ENCODE data around the gene MAF.

The MAF gene

GRCh38 chr16:79561729-79562128 is 38.8 kb downstream of the MAF start:
- Histone ChIP-seq H2BK120ac (ENCODE audit: low read depth, low read length) (no peak overlapping the region), H2AFZ (ENCODE audit: low read depth, low read length) (no peak overlapping the region), H4K8ac (ENCODE audit: low read length) (no peak overlapping the region), H3K36me3 (ENCODE audit: control insufficient read depth in 1 of 2, insufficient read depth in 2 of 2, low read depth in 1 of 2, low read length in 2 of 2) (no peaks in the 10 kb centered on the region), H2AK5ac (ENCODE audit: low read length, severe bottlenecking) (no peak overlapping the region), H3K4me3 (ENCODE audit: insufficient read depth in 1 of 2, low read depth in 1 of 2, low read length in 2 of 2) (no peak overlapping the region), H3K18ac (ENCODE audit: low read depth in 1 of 2, low read length in 2 of 2) (no peak overlapping the region), H3K27ac (ENCODE audit: low read length, poor library complexity, severe bottlenecking) (no peak overlapping the region), H3K79me1 (replicated peaks; ENCODE audit: low read length, poor library complexity, severe bottlenecking) (no peaks in the 10 kb centered on the region), H4K91ac (ENCODE audit: low read length) (no peak overlapping the region), H2BK5ac (ENCODE audit: low read depth, low read length, poor library complexity, severe bottlenecking) (no peak overlapping the region), H3K23ac (ENCODE audit: low read length in 2 of 2) (no peak overlapping the region), H3K27me3 (ENCODE audit: control insufficient read depth in 1 of 2, insufficient read depth in 1 of 2, low read length in 2 of 2) (peaks cover 0 to 12% of the 10 kb centered on the region in 2 experiments), H3K4ac (ENCODE audit: low read depth in 1 of 2, low read length in 2 of 2) (no peak overlapping the region), H2BK12ac (ENCODE audit: low read length in 2 of 2) (no peak overlapping the region), H3K4me2 (ENCODE audit: low read length, poor library complexity, severe bottlenecking) (no peak overlapping the region), H2BK15ac (ENCODE audit: low read depth, poor library complexity, severe bottlenecking) (no peak overlapping the region), H3K14ac (ENCODE audit: low read length in 2 of 2) (no peak overlapping the region), H3K4me1 (ENCODE audit: control insufficient read depth, insufficient read depth, low read depth, low read length) (no peaks in the 10 kb centered on the region), H3K9ac (ENCODE audit: low read length) (no peak overlapping the region), H3K9me3 (ENCODE audit: control insufficient read depth, low read length) (no peaks in the 10 kb centered on the region)
- WGBS = 88% methylated on average over 5 of the region's 5 CpGs
- DNase-seq = no peak

GRCh38 chr16:79560923-79561322 is 39.6 kb downstream of the MAF start:
- H3K4ac ChIP-seq (ENCODE audit: low read depth in 1 of 2, low read length in 2 of 2) = no peak overlapping the region
- no peak overlapping the region for H4K91ac ChIP-seq (ENCODE audit: low read length)
- no peak overlapping the region for H2AFZ ChIP-seq (ENCODE audit: low read depth, low read length)
- H3K4me2 ChIP-seq (ENCODE audit: low read length, poor library complexity, severe bottlenecking) = no peak overlapping the region
- no peak overlapping the region for H3K4me3 ChIP-seq (ENCODE audit: insufficient read depth in 1 of 2, low read depth in 1 of 2, low read length in 2 of 2)
- H3K36me3 ChIP-seq (ENCODE audit: control insufficient read depth in 1 of 2, insufficient read depth in 2 of 2, low read depth in 1 of 2, low read length in 2 of 2) = no peaks in the 10 kb centered on the region
- H3K27me3 ChIP-seq (ENCODE audit: control insufficient read depth in 1 of 2, insufficient read depth in 1 of 2, low read length in 2 of 2) = peaks cover 0 to 12% of the 10 kb centered on the region in 2 experiments
- H3K18ac ChIP-seq (ENCODE audit: low read depth in 1 of 2, low read length in 2 of 2) = no peak overlapping the region
- 89% methylated on average over 1 of the region's 1 CpG for WGBS
- H3K4me1 ChIP-seq (ENCODE audit: control insufficient read depth, insufficient read depth, low read depth, low read length) = no peaks in the 10 kb centered on the region
- H2BK120ac ChIP-seq (ENCODE audit: low read depth, low read length) = no peak overlapping the region
- no peak overlapping the region for H3K27ac ChIP-seq (ENCODE audit: low read length, poor library complexity, severe bottlenecking)
- no peak overlapping the region for H3K9ac ChIP-seq (ENCODE audit: low read length)
- no peak overlapping the region for H3K14ac ChIP-seq (ENCODE audit: low read length in 2 of 2)
- no peak overlapping the region for H2BK12ac ChIP-seq (ENCODE audit: low read length in 2 of 2)
- no peaks in the 10 kb centered on the region for H3K9me3 ChIP-seq (ENCODE audit: control insufficient read depth, low read length)
- H3K79me1 ChIP-seq (replicated peaks; ENCODE audit: low read length, poor library complexity, severe bottlenecking) = no peaks in the 10 kb centered on the region
- no peak for DNase-seq
- H2AK5ac ChIP-seq (ENCODE audit: low read length, severe bottlenecking) = no peak overlapping the region
- H2BK15ac ChIP-seq (ENCODE audit: low read depth, poor library complexity, severe bottlenecking) = no peak overlapping the region
- no peak overlapping the region for H4K8ac ChIP-seq (ENCODE audit: low read length)
- no peak overlapping the region for H2BK5ac ChIP-seq (ENCODE audit: low read depth, low read length, poor library complexity, severe bottlenecking)
- no peak overlapping the region for H3K23ac ChIP-seq (ENCODE audit: low read length in 2 of 2)

GRCh38 chr16:79560318-79560717 is 40.2 kb downstream of the MAF start:
- Histone ChIP-seq H3K4me1 (ENCODE audit: control insufficient read depth, insufficient read depth, low read depth, low read length) (no peaks in the 10 kb centered on the region), H2AFZ (ENCODE audit: low read depth, low read length) (no peak overlapping the region), H3K27ac (ENCODE audit: low read length, poor library complexity, severe bottlenecking) (no peak overlapping the region), H3K27me3 (ENCODE audit: control insufficient read depth in 1 of 2, insufficient read depth in 1 of 2, low read length in 2 of 2) (peaks cover 0 to 12% of the 10 kb centered on the region in 2 experiments), H3K9me3 (ENCODE audit: control insufficient read depth, low read length) (no peaks in the 10 kb centered on the region), H3K36me3 (ENCODE audit: control insufficient read depth in 1 of 2, insufficient read depth in 2 of 2, low read depth in 1 of 2, low read length in 2 of 2) (no peaks in the 10 kb centered on the region), H3K4me2 (ENCODE audit: low read length, poor library complexity, severe bottlenecking) (no peak overlapping the region), H2BK120ac (ENCODE audit: low read depth, low read length) (no peak overlapping the region), H3K79me1 (replicated peaks; ENCODE audit: low read length, poor library complexity, severe bottlenecking) (no peaks in the 10 kb centered on the region), H3K4me3 (ENCODE audit: insufficient read depth in 1 of 2, low read depth in 1 of 2, low read length in 2 of 2) (no peak overlapping the region), H2BK12ac (ENCODE audit: low read length in 2 of 2) (no peak overlapping the region), H4K91ac (ENCODE audit: low read length) (no peak overlapping the region), H2BK15ac (ENCODE audit: low read depth, poor library complexity, severe bottlenecking) (no peak overlapping the region), H4K8ac (ENCODE audit: low read length) (no peak overlapping the region), H2AK5ac (ENCODE audit: low read length, severe bottlenecking) (no peak overlapping the region), H3K18ac (ENCODE audit: low read depth in 1 of 2, low read length in 2 of 2) (no peak overlapping the region), H3K14ac (ENCODE audit: low read length in 2 of 2) (no peak overlapping the region), H3K4ac (ENCODE audit: low read depth in 1 of 2, low read length in 2 of 2) (no peak overlapping the region), H3K9ac (ENCODE audit: low read length) (no peak overlapping the region), H3K23ac (ENCODE audit: low read length in 2 of 2) (no peak overlapping the region), H2BK5ac (ENCODE audit: low read depth, low read length, poor library complexity, severe bottlenecking) (no peak overlapping the region)
- WGBS = no CpG with 5 or more reads among the region's 2 CpGs
- no peak for DNase-seq

GRCh38 chr16:79559532-79559931 is 41.0 kb downstream of the MAF start:
- H3K79me1 ChIP-seq (replicated peaks; ENCODE audit: low read length, poor library complexity, severe bottlenecking) = no peaks in the 10 kb centered on the region
- H4K8ac ChIP-seq (ENCODE audit: low read length) = no peak overlapping the region
- no peak overlapping the region for H2BK120ac ChIP-seq (ENCODE audit: low read depth, low read length)
- no peak overlapping the region for H4K91ac ChIP-seq (ENCODE audit: low read length)
- no peak overlapping the region for H3K4me2 ChIP-seq (ENCODE audit: low read length, poor library complexity, severe bottlenecking)
- H2BK5ac ChIP-seq (ENCODE audit: low read depth, low read length, poor library complexity, severe bottlenecking) = no peak overlapping the region
- DNase-seq = no peak
- no peak overlapping the region for H3K4ac ChIP-seq (ENCODE audit: low read depth in 1 of 2, low read length in 2 of 2)
- no peak overlapping the region for H2AFZ ChIP-seq (ENCODE audit: low read depth, low read length)
- peaks cover 0 to 17% of the 10 kb centered on the region in 2 experiments for H3K27me3 ChIP-seq (ENCODE audit: control insufficient read depth in 1 of 2, insufficient read depth in 1 of 2, low read length in 2 of 2)
- no peak overlapping the region for H3K14ac ChIP-seq (ENCODE audit: low read length in 2 of 2)
- no peaks in the 10 kb centered on the region for H3K4me1 ChIP-seq (ENCODE audit: control insufficient read depth, insufficient read depth, low read depth, low read length)
- H3K9me3 ChIP-seq (ENCODE audit: control insufficient read depth, low read length) = no peaks in the 10 kb centered on the region
- H2BK12ac ChIP-seq (ENCODE audit: low read length in 2 of 2) = no peak overlapping the region
- H3K23ac ChIP-seq (ENCODE audit: low read length in 2 of 2) = no peak overlapping the region
- no peak overlapping the region for H2AK5ac ChIP-seq (ENCODE audit: low read length, severe bottlenecking)
- WGBS = no CpG with 5 or more reads among the region's 1 CpG
- no peaks in the 10 kb centered on the region for H3K36me3 ChIP-seq (ENCODE audit: control insufficient read depth in 1 of 2, insufficient read depth in 2 of 2, low read depth in 1 of 2, low read length in 2 of 2)
- no peak overlapping the region for H3K4me3 ChIP-seq (ENCODE audit: insufficient read depth in 1 of 2, low read depth in 1 of 2, low read length in 2 of 2)
- H3K27ac ChIP-seq (ENCODE audit: low read length, poor library complexity, severe bottlenecking) = no peak overlapping the region
- no peak overlapping the region for H3K18ac ChIP-seq (ENCODE audit: low read depth in 1 of 2, low read length in 2 of 2)
- H3K9ac ChIP-seq (ENCODE audit: low read length) = no peak overlapping the region
- H2BK15ac ChIP-seq (ENCODE audit: low read depth, poor library complexity, severe bottlenecking) = no peak overlapping the region

All from mesenchymal stem cell (in vitro differentiated cells and primary cell).